ENCODE results near the gene ZDHHC12.
A peak's percentile ranks its signal among the peaks of the same experiment; 100 is the strongest.

The ZDHHC12 gene

GRCh38 chr9:128684325-128685199 is 39.4 kb downstream of the ZDHHC12 start:
- DNase-seq: peak; percentile 78

GRCh38 chr9:128684065-128684324 is 39.9 kb downstream of the ZDHHC12 start:
- no peak for DNase-seq

- no peak for DNase-seq
These were observed 40.4 kb downstream of the ZDHHC12 start for GRCh38 chr9:128683340-128684064.

- DNase-seq: no peak
These were observed 46.1 kb downstream of the ZDHHC12 start for GRCh38 chr9:128677794-128678193.

- no peak for DNase-seq
These were observed 48.5 kb downstream of the ZDHHC12 start for GRCh38 chr9:128675382-128675781.

Measured in DMS153 (cell line).